ENCODE data around the gene IL1RN.
"Not testable (repeated sequence)": the region's sequence is repeated elsewhere in the genome, so short reads cannot be mapped to it uniquely, and the experiment has no call there.

Gene IL1RN

GRCh38 chr2:113126845-113127645 is at the start of gene IL1RN:
TSS of gene IL1RN (plus strand) at chr2:113127598. CDS start at chr2:113127625, 27 bp downstream.
- no peak for DNase-seq

GRCh38 chr2:113077921-113078320 is 49.5 kb upstream of the IL1RN start:
- no peak for DNase-seq

- no peak for DNase-seq
Observed at GRCh38 chr2:113078350-113078839, 49.0 kb upstream of the IL1RN start.

GRCh38 chr2:113079131-113079530 is 48.3 kb upstream of the IL1RN start:
- no peak for DNase-seq

GRCh38 chr2:113080134-113080533 is 47.3 kb upstream of the IL1RN start:
- DNase-seq = no peak

- DNase-seq = no peak
Observed at GRCh38 chr2:113081488-113082210, 45.7 kb upstream of the IL1RN start.

- DNase-seq = no peak
Observed at GRCh38 chr2:113083296-113083695, 44.1 kb upstream of the IL1RN start.

GRCh38 chr2:113084249-113085000 is 43.0 kb upstream of the IL1RN start:
- no peak for DNase-seq

- DNase-seq = no peak
Observed at GRCh38 chr2:113085542-113085941, 41.9 kb upstream of the IL1RN start.

- no peak for DNase-seq
Observed at GRCh38 chr2:113088213-113088992, 39.0 kb upstream of the IL1RN start.

GRCh38 chr2:113089916-113090315 is 37.5 kb upstream of the IL1RN start:
- DNase-seq = no peak

- DNase-seq = no peak
Observed at GRCh38 chr2:113091231-113091896, 36.0 kb upstream of the IL1RN start.

- no peak for DNase-seq
Observed at GRCh38 chr2:113092864-113093612, 34.4 kb upstream of the IL1RN start.

- no peak for DNase-seq
Observed at GRCh38 chr2:113093613-113093977, 33.8 kb upstream of the IL1RN start.

- not testable (repeated sequence) for DNase-seq
Observed at GRCh38 chr2:113096306-113096705, 31.1 kb upstream of the IL1RN start.

- DNase-seq = not testable (repeated sequence)
Observed at GRCh38 chr2:113096842-113097618, 30.4 kb upstream of the IL1RN start.

GRCh38 chr2:113098041-113098440 is 29.4 kb upstream of the IL1RN start:
- DNase-seq = no peak

GRCh38 chr2:113098532-113098931 is 28.9 kb upstream of the IL1RN start:
- no peak for DNase-seq

- no peak for DNase-seq
Observed at GRCh38 chr2:113102133-113102532, 25.3 kb upstream of the IL1RN start.

GRCh38 chr2:113103277-113103676 is 24.1 kb upstream of the IL1RN start:
- no peak for DNase-seq

All from NCI-H2081 treated with DMSO at 0.1 percent for 48 hours (cell line).